Panc1 (cell line): Measurements from ENCODE around the gene BRD1. TPM values are rescaled to one million over a fixed set of nuclear protein-coding genes. Genes with fewer than 3 reads are reported as not detected.
"Not testable (repeated sequence)": the region's sequence is repeated elsewhere in the genome, so short reads cannot be mapped to it uniquely, and the experiment has no call there.

Source experiments
- ATAC-seq: fragments of 200-7000 bp; cut with Tn5 transposase; 2 replicates; pipeline ENCODE4 v1.9.1; 2020; ENCODE audit warnings: mild to moderate bottlenecking, moderate library complexity
- BruUV-seq: library from RNA; stranded (reverse); fragments of 400-500 nt; replicated peaks from 2 replicates; lab custom pipeline; 2021; lab: Mats Ljungman, UMichigan
- CTCF ChIA-PET: fragments of 300-600 bp; sonication (Branson Sonifier 250); formaldehyde crosslinking; loops from one replicate; lab custom pipeline; 2022; ENCODE audit warnings: antibody characterized with exemption; lab: Charles Lee
- POLR2A ChIA-PET: fragments of 300-600 bp; sonication (Branson Sonifier 250); formaldehyde crosslinking; loops from one replicate; lab custom pipeline; 2022; ENCODE audit warnings: antibody characterized with exemption; lab: Charles Lee
- DNase-seq: peaks from one replicate; pipeline ENCODE4 v3.0.0-alpha.2; 2010; ENCODE audit warnings: low read depth, low spot score
- H3K27ac ChIP-seq: 2 replicates; pipeline ENCODE4 v1.5.1; 2011; ENCODE audit warnings: mild to moderate bottlenecking, low read length, inconsistent platforms
- H3K27me3 ChIP-seq: fragments of 200-500 bp; sonication (Bioruptor generic); 2 replicates; pipeline ENCODE4 v1.6.0; 2014; ENCODE audit warnings: low read length, inconsistent platforms; ENCODE audit not compliant: control insufficient read depth, insufficient read depth
- H3K36me3 ChIP-seq: fragments of 200-500 bp; sonication (Bioruptor generic); 2 replicates; pipeline ENCODE4 v1.5.1; 2014; ENCODE audit warnings: inconsistent platforms, mild to moderate bottlenecking, low read length, moderate library complexity; ENCODE audit not compliant: control insufficient read depth, insufficient read depth
- H3K4me1 ChIP-seq: 2 replicates; pipeline ENCODE4 v1.5.1; 2011; ENCODE audit warnings: inconsistent platforms, mild to moderate bottlenecking, low read length, moderate library complexity; ENCODE audit not compliant: control insufficient read depth, insufficient read depth
- H3K4me3 ChIP-seq, 2 experiments: 2 replicates each; pipeline ENCODE4 v1.5.1; 2011 to 2012; ENCODE audit warnings: low read depth in 2 of 2, low read length in 2 of 2, mild to moderate bottlenecking in 2 of 2, inconsistent platforms in 1 of 2, moderate library complexity in 1 of 2
- H3K9me3 ChIP-seq: fragments of 200-500 bp; sonication (Bioruptor generic); 2 replicates; pipeline ENCODE4 v1.5.1; 2014; ENCODE audit warnings: low read depth, mild to moderate bottlenecking, inconsistent platforms, low read length, moderate library complexity; ENCODE audit not compliant: control insufficient read depth, insufficient read depth
- POLR2AphosphoS5 ChIP-seq: IDR thresholded peaks from 2 replicates; pipeline ENCODE4 v1.6.1; 2012; ENCODE audit warnings: mild to moderate bottlenecking, low read depth, low read length, moderate library complexity
- SIN3A ChIP-seq: IDR thresholded peaks from 2 replicates; pipeline ENCODE4 v1.6.1; 2012; ENCODE audit warnings: low read depth, mild to moderate bottlenecking, low read length, moderate library complexity, borderline replicate concordance; ENCODE audit not compliant: insufficient read depth
- TCF7L2 ChIP-seq: IDR thresholded peaks from 2 replicates; pipeline ENCODE4 v1.6.1; 2011; ENCODE audit warnings: mild to moderate bottlenecking, low read depth, low read length, inconsistent platforms
- in situ Hi-C: cut with HindIII; loops from 2 replicates; pipeline ENCODE4 v1.10.0; 2016; ENCODE audit warnings: low sequenced_read_pairs, low pct_unique_long_range_greater_than_20kb
- intact Hi-C: fragments of 100-400 bp; cut with micrococcal nuclease; formaldehyde crosslinking; loops from one replicate; pipeline ENCODE4 v1.10.0; 2022; ENCODE audit not compliant: unreplicated experiment
- total RNA-seq: library from RNA; stranded (reverse); gene quantifications from one replicate; pipeline ENCODE4 v1.2.1, GENCODE V29; 2021; ENCODE audit not compliant: unreplicated experiment
- TF ChIP-seq, protein P1 (sequence below): fragments of 450-650 bp; IDR thresholded peaks from 2 replicates; pipeline ENCODE4 v1.5.1; 2017; ENCODE audit warnings: mild to moderate bottlenecking
- TF ChIP-seq, protein P2 (sequence below), 2 experiments: IDR thresholded peaks; 2 replicates each; pipeline ENCODE4 v1.6.1; 2011 to 2012; ENCODE audit warnings: low read depth in 2 of 2, control low read depth in 1 of 2, low read length in 1 of 2, mild to moderate bottlenecking in 1 of 2, moderate library complexity in 1 of 2; ENCODE audit not compliant: insufficient read depth in 1 of 2

The BRD1 gene
- total RNA-seq, 1 experiment from 2014 or later = 24.0 TPM

DNA sequence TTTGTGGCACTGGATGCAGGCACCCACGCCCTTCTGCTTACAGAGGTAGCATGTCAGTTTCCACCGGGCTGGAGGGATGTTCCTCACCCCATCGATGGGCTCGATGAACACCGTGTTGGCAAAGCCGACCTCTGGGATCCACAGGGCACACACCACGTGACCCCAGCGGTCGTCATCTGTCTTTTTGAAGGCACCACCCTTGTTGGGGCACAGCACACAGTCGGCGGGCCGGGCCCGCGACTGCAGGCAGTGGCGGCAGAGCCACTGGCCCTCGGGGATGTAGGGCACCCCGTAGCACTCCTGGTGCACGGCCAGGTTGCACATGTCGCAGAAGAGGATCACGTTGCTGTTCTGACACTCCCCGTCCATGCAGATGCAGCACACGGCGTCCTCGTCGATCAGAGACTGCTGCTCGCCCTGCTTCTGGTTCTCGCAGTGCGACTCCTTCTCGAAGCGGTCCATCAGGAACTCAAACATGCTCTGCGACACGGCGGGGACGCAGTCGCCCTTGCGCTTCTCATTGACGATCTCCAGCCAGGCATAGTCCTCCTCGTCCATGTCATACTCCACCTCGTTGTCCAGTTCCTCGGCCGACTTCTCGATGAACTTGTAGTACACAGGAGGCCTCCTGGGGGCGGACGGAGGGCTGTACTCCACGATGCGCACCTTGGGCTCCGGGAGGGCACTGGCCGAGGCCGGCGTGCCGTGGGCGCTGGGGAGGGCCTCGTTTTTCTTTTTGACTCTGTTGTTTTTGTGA is 4.2 kb downstream of the BRD1 start:
- POLR2A ChIA-PET = no interaction called here
- Histone ChIP-seq H3K27ac (no peak overlapping the region), H3K4me3 (no peak overlapping the region), H3K4me1 (peaks cover 6% of the 10 kb centered on the region; the same call in 1 of the 2 replicates), H3K36me3 (peaks cover 3% of the 10 kb centered on the region), H3K9me3 (no peaks in the 10 kb centered on the region), H3K27me3 (no peaks in the 10 kb centered on the region)
- no TSS peak for BruUV-seq
- CTCF ChIA-PET = no interaction called here
- intact Hi-C loops (no loop called here), in situ Hi-C loops (no loop called here)
- no peak for TF ChIP-seq TCF7L2
- TF ChIP-seq, protein P1, sequence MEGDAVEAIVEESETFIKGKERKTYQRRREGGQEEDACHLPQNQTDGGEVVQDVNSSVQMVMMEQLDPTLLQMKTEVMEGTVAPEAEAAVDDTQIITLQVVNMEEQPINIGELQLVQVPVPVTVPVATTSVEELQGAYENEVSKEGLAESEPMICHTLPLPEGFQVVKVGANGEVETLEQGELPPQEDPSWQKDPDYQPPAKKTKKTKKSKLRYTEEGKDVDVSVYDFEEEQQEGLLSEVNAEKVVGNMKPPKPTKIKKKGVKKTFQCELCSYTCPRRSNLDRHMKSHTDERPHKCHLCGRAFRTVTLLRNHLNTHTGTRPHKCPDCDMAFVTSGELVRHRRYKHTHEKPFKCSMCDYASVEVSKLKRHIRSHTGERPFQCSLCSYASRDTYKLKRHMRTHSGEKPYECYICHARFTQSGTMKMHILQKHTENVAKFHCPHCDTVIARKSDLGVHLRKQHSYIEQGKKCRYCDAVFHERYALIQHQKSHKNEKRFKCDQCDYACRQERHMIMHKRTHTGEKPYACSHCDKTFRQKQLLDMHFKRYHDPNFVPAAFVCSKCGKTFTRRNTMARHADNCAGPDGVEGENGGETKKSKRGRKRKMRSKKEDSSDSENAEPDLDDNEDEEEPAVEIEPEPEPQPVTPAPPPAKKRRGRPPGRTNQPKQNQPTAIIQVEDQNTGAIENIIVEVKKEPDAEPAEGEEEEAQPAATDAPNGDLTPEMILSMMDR = no peak
- TF ChIP-seq, protein P2, sequence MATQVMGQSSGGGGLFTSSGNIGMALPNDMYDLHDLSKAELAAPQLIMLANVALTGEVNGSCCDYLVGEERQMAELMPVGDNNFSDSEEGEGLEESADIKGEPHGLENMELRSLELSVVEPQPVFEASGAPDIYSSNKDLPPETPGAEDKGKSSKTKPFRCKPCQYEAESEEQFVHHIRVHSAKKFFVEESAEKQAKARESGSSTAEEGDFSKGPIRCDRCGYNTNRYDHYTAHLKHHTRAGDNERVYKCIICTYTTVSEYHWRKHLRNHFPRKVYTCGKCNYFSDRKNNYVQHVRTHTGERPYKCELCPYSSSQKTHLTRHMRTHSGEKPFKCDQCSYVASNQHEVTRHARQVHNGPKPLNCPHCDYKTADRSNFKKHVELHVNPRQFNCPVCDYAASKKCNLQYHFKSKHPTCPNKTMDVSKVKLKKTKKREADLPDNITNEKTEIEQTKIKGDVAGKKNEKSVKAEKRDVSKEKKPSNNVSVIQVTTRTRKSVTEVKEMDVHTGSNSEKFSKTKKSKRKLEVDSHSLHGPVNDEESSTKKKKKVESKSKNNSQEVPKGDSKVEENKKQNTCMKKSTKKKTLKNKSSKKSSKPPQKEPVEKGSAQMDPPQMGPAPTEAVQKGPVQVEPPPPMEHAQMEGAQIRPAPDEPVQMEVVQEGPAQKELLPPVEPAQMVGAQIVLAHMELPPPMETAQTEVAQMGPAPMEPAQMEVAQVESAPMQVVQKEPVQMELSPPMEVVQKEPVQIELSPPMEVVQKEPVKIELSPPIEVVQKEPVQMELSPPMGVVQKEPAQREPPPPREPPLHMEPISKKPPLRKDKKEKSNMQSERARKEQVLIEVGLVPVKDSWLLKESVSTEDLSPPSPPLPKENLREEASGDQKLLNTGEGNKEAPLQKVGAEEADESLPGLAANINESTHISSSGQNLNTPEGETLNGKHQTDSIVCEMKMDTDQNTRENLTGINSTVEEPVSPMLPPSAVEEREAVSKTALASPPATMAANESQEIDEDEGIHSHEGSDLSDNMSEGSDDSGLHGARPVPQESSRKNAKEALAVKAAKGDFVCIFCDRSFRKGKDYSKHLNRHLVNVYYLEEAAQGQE (IDR thresholded peaks at IDR 0.05; ENCODE audit: insufficient read depth in 1 of 2, low read depth in 2 of 2, low read length in 1 of 2) = no peak
- TF ChIP-seq SIN3A = no peak
- no peak for TF ChIP-seq POLR2AphosphoS5
- no peak for DNase-seq
- ATAC-seq = no peak

DNA sequence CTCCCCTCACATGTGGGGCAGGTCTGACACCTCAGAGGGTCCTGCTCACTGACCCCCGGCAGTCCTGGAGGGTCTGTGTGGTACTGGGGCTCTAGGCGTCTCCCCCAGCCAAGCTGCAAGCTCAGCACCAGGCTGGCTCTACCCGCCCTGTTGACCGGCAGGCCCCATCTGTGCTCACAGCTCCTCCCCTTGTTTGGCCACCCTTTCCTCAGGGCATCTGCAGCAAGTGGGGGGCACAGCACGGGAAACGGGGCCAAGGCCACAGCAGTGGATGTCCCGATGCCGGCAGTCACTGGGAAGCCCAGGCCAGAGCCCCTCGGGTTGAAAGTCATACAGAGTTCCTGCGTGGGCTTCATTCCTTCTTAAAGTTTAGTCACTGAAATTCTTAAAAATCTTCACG is 5.9 kb downstream of the BRD1 start:
- H3K36me3 ChIP-seq, H3K9me3 ChIP-seq, H3K27me3 ChIP-seq, H3K27ac ChIP-seq, in situ Hi-C loops, H3K4me1 ChIP-seq, DNase-seq, BruUV-seq, intact Hi-C loops, H3K4me3 ChIP-seq, CTCF ChIA-PET, ATAC-seq: not testable (repeated sequence)
- POLR2A ChIA-PET = interaction anchor here (0.6 kb wide), 1 partner anchor 292 kb away, joined by 3 read pairs; no protein-coding TSS in a partner anchor

DNA sequence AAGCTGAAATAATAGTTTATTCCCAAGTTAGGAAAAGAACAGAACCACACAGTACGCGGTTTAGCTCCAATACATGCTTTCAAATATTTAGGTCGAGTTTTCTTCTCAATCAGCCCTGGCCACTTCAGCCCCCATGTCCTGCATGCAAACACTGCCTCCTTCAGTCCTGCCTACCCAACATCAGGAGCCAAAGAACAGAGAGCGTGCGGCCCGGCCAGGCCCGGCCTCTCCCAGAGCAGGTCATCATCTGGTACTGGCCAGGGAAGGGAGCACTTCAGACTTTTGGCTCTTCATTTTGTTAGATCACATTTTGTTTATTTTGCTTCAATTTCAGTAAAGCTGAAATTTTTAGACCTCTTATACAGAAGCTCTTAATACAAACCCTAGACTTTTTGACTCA is 6.7 kb downstream of the BRD1 start:
- TF ChIP-seq, protein P1 = no peak
- TF ChIP-seq, protein P2 (IDR thresholded peaks at IDR 0.05; ENCODE audit: insufficient read depth in 1 of 2, low read depth in 2 of 2, low read length in 1 of 2) = no peak
- TF ChIP-seq TCF7L2 (no peak), SIN3A (no peak), POLR2AphosphoS5 (no peak)
- CTCF ChIA-PET = no interaction called here
- in situ Hi-C loops = no loop called here
- Histone ChIP-seq H3K27ac (no peak overlapping the region), H3K9me3 (no peaks in the 10 kb centered on the region), H3K36me3 (no peaks in the 10 kb centered on the region; the same call in 1 of the 2 replicates), H3K4me3 (no peak overlapping the region), H3K4me1 (peaks cover 6% of the 10 kb centered on the region; the same call in 1 of the 2 replicates), H3K27me3 (no peaks in the 10 kb centered on the region)
- intact Hi-C loops = no loop called here
- POLR2A ChIA-PET = no interaction called here
- DNase-seq (no peak), ATAC-seq (no peak)
- BruUV-seq = no TSS peak
